Coronary artery (tissue), 2 donors: Measurements from ENCODE around the gene CD300A.
"Not testable (repeated sequence)": the region's sequence is repeated elsewhere in the genome, so short reads cannot be mapped to it uniquely, and the experiment has no call there.

Experiments
- DNase-seq: peaks from one replicate; pipeline ENCODE4 v3.0.0-alpha.2; 2017; ENCODE audit warnings: low spot score
- H3K27ac ChIP-seq, 2 donors: fragments of 200-600 bp; sonication (generic); one replicate each; pipeline ENCODE4 v1.5.1; 2016 to 2019
- H3K4me3 ChIP-seq: fragments of 200-600 bp; sonication (generic); 2 replicates; pipeline ENCODE4 v1.5.1; 2016; ENCODE audit warnings: mild to moderate bottlenecking, moderate library complexity
- TF ChIP-seq, protein P1 (sequence below): fragments of 200-600 bp; sonication (generic); IDR thresholded peaks from one replicate; pipeline ENCODE4 v1.5.1; 2019; ENCODE audit warnings: antibody characterized with exemption

CD300A gene

DNA sequence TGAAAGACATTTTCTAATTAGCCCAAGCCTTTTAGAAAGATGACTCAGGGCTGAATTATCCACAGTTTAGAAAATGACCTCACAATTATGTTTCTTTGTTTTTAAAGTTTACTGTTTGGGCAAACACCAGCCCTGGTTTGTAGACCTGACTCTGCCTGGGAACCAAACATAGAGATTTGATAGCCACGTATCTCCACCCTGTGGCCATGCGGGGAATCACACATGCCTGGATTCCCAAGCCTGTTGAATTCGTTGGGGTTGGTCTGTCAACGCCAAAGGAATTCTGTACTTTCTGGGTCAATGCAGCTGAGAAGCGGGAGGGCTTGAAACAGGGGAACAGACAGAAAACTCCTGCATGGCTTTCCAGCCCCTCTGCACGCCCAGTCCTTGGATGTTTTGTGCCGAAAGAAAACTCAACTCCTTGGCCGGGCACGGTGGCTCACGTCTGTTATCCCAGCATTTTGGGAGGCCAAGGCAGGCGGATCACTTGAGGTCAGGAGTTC, 26.9 kb downstream of the CD300A start:
- TF ChIP-seq, protein P1, sequence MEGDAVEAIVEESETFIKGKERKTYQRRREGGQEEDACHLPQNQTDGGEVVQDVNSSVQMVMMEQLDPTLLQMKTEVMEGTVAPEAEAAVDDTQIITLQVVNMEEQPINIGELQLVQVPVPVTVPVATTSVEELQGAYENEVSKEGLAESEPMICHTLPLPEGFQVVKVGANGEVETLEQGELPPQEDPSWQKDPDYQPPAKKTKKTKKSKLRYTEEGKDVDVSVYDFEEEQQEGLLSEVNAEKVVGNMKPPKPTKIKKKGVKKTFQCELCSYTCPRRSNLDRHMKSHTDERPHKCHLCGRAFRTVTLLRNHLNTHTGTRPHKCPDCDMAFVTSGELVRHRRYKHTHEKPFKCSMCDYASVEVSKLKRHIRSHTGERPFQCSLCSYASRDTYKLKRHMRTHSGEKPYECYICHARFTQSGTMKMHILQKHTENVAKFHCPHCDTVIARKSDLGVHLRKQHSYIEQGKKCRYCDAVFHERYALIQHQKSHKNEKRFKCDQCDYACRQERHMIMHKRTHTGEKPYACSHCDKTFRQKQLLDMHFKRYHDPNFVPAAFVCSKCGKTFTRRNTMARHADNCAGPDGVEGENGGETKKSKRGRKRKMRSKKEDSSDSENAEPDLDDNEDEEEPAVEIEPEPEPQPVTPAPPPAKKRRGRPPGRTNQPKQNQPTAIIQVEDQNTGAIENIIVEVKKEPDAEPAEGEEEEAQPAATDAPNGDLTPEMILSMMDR = peak; percentile 90
- peak; percentile 73 for DNase-seq
- Histone ChIP-seq H3K27ac (no peak overlapping the region), H3K4me3 (no peak overlapping the region)

DNA sequence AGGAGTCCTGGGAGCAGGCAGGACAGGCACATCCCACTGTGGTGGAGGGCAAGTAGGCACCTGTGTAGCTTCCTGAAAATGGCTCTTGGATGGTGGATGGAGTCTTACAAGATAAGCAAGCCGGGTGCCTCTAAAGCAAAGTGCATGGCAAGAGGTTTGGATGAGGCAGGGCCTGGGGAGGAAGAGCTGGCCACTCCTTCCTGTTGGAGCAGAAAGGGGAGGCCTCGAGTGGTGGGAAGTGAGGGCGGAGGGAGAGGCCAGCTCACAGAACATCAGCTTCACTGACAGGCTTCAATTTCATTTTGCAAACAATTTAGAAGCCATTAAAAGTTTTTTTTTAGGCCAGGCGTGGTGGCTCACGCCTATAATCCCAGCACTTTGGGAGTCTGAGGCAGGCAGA, 31.0 kb downstream of the CD300A start:
- peak; percentile 40 for DNase-seq
- no peak overlapping the region for H3K4me3 ChIP-seq
- no peak overlapping the region for H3K27ac ChIP-seq
- TF ChIP-seq, protein P1 = no peak

DNA sequence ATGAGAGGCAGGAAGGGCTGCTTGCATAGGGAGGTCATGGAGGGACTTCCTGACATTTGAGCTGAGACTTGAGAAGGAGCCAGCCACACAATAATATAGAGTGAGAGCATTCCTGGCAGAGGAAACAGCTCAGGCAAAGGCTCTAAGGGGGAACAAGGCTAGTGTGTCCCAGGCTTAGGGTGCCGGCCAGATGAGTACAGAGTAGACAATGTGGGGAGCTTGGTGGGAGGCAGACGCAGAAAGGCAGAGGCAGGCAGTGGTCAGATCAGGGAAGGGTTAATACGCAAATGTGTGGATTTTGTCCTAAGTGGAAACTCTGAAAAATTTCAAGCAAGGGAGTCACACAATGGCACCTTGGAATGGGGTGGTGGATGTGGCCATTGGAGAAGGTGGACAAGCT, 33.6 kb downstream of the CD300A start:
- H3K4me3 ChIP-seq = no peak overlapping the region
- DNase-seq = no peak
- H3K27ac ChIP-seq = no peak overlapping the region
- TF ChIP-seq, protein P1 = no peak

DNA sequence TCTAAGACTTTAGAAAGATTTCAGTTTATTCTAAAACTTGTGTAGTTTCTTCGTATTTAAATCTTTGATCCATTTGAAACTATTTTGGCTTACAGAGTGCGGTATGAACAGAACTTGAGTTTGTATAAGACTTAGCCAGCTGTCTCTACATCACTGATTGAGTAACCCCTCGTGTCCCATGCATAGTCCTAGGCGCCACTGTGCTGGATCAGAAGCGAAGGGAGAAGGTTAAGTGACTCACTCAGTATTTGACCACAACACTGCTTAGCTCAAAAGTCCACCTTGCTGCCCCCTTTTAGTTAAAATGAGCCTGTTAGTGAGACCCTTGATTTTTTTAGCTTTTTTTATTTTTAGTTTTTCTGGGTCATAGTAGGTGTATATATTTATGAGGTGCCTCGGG, 36.4 kb downstream of the CD300A start:
- no peak overlapping the region for H3K4me3 ChIP-seq
- DNase-seq = no peak
- no peak overlapping the region for H3K27ac ChIP-seq
- TF ChIP-seq, protein P1 = no peak

DNA sequence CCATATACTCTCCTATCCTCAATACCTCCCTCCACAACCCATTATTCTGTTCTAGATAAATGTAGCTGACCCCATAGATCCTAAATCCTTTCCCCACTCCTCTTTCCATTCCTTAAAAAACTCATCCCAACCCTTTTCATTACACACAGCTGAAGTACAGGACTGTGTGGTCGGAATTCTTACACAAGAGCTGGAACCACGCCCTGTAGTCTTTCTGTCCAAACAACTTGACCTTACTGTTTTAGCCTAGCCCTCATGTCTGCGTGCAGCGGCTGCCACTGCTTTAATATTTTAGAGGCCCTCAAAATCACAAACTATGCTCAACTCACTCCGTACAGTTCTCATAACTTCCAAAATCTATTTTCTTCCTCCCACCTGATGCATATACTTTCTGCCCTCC, 37.5 kb downstream of the CD300A start:
- H3K4me3 ChIP-seq, H3K27ac ChIP-seq, DNase-seq: not testable (repeated sequence)

DNA sequence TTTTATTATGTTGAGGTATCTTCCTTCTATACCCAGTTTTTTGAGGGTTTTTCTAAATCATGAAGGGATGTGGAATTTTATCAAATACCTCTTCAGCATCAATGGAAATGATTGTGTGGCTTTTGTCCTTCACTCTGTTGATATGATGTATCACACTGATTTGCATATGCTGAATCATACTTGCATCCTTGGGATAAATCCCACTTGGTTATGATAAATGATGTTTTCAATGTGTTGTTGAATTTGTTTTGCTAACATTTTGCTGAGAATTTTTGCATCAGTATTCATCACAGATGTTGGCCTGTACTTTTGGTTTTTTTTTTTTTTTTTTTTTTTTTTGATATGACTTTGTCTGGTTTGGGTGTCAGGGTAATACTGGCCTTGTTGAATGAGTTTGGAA, 41.7 kb downstream of the CD300A start:
- H3K4me3 ChIP-seq = no peak overlapping the region
- DNase-seq = no peak
- no peak overlapping the region for H3K27ac ChIP-seq
- TF ChIP-seq, protein P1 = no peak

DNA sequence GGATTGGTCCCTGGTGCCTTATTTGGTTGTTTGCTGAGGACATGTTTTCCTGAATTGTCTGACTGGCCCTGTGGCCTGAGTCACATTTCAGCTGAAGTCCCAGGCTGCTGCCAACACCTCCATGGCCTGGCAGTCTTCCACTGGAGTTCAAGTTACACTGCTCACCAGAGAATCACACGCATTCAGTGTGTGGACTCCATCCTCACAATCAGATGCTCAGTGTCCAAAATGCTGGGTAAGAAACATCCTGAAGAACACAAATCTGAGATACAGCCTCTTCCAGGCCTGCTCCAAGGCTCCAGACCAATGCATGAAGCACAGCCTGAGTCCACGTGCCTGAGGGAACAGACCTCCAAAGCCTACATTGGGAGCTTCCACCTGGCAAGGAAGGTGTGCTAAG, 45.6 kb downstream of the CD300A start:
- Histone ChIP-seq H3K27ac (no peak overlapping the region), H3K4me3 (no peak overlapping the region)
- DNase-seq = no peak
- TF ChIP-seq, protein P1 = no peak

DNA sequence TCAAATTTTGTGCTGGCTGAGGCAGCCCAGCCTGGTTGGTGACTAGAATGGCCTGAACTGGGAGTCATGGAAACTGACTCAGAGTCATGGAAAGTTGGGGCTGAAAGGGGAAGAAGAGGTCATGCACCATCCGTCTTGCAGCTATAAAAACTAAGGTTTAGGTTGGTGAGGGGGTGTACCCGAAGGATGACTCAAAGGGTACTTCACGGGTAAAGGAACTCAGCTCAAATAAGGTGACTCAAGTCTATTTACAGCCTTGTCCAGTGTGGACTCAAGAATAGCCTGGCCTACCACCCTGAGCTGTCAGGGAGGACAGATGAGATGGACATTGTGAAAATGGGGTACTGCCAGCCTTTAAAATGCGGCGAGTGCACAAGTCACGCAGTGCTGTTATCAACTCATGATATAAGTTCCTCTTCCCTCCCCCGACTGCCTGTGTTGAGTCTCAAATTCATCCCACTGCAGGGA, 46.2 kb downstream of the CD300A start:
- no peak overlapping the region for H3K27ac ChIP-seq
- DNase-seq = no peak
- no peak overlapping the region for H3K4me3 ChIP-seq
- TF ChIP-seq, protein P1 = no peak
